GM12872 (cell line): Measurements from ENCODE around the gene ADGRF1.

Experiments used
- TF ChIP-seq, protein P1 (sequence below): IDR thresholded peaks from 3 replicates; pipeline ENCODE4 v1.5.1; 2011; ENCODE audit warnings: low read depth, mild to moderate bottlenecking, low read length, moderate library complexity; ENCODE audit not compliant: insufficient read depth

Gene ADGRF1

DNA sequence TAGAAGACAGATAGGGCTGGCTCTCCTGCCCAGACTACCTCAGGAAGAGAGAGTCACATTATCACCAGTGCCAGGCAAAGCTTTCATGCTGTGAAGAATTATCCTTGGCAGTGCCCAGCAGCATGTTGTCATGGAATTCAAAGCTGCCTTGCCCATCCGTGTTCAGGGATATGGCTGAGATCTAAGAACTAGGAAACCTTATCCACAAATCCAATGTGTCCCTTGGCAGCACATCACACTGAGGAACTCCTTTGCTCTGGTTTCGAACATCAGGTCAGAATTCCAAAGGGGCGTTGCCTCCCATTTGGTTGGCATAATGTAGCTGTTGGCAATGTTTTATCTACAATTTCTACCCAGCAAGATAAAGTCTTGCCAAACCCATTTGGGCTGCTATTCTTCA is 52.7 kb downstream of the ADGRF1 start:
- TF ChIP-seq, protein P1, sequence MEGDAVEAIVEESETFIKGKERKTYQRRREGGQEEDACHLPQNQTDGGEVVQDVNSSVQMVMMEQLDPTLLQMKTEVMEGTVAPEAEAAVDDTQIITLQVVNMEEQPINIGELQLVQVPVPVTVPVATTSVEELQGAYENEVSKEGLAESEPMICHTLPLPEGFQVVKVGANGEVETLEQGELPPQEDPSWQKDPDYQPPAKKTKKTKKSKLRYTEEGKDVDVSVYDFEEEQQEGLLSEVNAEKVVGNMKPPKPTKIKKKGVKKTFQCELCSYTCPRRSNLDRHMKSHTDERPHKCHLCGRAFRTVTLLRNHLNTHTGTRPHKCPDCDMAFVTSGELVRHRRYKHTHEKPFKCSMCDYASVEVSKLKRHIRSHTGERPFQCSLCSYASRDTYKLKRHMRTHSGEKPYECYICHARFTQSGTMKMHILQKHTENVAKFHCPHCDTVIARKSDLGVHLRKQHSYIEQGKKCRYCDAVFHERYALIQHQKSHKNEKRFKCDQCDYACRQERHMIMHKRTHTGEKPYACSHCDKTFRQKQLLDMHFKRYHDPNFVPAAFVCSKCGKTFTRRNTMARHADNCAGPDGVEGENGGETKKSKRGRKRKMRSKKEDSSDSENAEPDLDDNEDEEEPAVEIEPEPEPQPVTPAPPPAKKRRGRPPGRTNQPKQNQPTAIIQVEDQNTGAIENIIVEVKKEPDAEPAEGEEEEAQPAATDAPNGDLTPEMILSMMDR: no peak

DNA sequence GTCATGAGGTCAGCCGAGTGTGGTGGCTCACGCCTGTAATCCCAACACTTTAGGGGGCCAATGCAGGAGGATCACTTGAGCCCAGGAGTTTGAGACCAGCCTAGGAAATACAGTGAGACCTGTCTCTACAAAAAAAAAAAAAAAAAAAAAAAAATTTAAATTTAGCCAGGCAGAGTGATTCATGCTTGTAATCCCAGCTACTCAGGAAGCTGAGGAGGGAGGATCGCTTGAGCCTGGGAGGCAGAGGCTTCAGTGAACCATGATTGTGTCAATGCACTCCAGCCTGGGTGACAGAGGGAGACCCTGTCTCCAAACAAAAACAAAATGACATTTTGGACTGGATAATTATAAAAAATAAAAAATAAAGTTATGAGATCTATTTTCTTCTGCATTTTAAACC is 56.2 kb downstream of the ADGRF1 start:
- TF ChIP-seq, protein P1: no peak

DNA sequence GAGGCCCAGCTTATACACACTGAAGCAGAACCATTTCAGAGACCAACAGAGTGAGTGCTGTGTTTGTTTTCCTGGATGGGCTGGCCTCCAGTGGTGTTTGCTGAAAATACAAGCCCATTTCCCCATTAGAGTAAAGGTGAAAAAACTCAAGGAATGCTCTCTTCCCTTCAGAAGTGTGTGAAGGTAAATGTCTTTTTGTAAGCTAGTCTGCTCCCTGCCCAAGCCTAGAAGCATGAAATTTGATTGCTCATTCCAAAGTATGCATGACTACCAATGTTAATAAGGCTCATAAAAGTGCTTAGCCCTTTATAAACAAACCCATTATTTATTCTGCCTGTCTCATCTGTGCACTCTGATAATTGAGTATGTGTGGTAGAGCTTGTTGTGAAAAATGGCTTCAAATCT is 59.1 kb downstream of the ADGRF1 start:
- TF ChIP-seq, protein P1: no peak

DNA sequence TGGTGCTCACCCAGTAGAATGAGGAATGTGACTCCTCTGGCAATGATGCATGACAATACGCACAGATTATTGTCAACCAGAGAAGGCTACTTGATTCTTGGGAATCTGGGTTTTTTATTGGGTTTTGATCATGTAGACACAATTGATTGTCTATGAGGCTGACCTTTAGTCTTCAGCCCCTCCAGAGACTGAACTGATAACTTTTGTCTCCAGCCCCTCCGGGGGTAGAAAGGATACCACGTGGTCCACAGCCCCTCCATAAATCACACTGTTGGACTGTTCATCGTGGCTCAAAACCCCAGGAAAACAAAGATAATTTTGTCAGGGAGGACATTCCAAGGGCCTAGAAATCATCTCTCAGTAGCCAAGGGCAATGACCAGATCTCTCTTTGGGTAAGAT is 62.9 kb downstream of the ADGRF1 start:
- TF ChIP-seq, protein P1: no peak

DNA sequence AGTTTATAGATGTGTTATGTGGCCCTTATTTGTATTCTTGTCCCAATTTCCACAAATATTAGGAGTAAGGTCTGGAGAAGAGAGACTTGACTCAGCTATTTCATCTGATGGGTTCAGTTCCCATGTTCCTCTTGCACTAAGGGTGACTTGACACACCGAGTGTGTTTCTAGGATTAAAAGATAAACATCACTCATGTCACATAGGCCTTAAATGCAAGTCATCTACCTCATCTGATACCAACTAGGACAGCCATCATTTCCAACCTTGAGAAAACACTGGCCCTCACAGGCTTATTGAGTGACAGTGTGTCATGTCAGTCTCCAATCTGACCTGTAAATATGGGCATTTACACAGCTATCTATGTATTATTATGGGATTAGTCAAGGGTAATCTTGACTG is 67.3 kb downstream of the ADGRF1 start:
- TF ChIP-seq, protein P1: no peak

DNA sequence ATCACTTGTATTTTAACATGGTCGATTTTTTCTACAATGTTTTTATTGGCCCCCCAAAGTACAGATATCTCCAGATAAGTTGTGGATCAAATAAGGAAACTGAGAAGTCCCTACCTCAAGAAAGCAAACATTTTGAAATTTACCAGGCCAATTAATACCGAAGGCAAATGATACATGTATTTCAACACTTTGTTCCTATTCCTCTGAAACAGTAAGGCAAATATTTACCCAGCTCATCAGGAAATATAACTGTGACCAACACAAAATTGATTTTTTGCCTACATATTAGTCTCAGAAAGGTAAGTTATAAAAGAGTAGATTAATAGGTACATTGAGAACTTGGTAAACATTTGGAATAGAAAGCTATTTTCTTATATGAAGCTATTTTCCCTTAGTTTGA is 69.1 kb downstream of the ADGRF1 start:
- TF ChIP-seq, protein P1: no peak

DNA sequence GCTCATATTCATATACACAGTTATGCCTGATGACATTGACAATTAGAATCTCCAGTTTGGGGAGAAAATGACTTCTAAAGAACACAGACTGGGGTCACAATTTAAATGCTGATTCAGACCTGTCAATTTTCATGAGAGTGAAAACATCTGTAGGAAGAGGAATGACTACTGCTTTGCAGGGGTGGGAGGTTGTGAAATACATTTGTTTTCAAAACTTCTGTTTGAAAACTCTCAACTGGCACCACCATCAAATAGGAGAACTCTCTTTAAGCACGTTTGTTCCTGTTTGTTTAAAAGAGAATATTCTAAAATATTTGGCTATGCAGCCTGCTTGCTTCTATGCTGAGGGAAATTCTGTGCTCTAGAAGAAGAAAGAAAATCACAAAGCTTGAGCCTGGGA is 69.6 kb downstream of the ADGRF1 start:
- TF ChIP-seq, protein P1: no peak

DNA sequence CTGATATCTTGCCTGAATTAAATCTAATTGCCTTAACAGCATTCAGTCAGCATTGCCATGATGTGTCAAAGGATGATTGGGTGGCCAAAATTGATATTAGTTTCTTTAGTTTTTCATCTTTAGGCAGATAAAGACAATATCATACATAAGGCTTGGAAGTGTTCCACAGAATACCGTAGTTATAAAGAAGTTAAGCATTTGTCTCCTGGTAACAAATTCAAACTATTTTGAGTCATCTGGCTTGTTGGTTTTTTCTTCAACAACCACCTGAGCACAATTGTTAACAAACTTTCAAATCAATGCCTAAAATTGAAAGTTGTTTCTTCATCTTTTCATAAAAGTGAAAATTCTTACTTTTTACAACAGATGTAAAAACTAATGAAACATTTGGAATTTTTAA is 72.9 kb downstream of the ADGRF1 start:
- TF ChIP-seq, protein P1: no peak
